Thyroid gland (tissue), 4 donors: ENCODE measurements around the gene TMEM81. TPM values are rescaled to one million over a fixed set of nuclear protein-coding genes. Genes with fewer than 3 reads are reported as not detected.

Experiments
- DNase-seq, 2 donors: peaks; one replicate each; pipeline ENCODE4 v3.0.0-alpha.2; 2019
- H3K27ac ChIP-seq, 3 donors: fragments of 200-600 bp; sonication (generic); 1 replicate in 2 of 3; 2 replicates in 1 of 3; pipeline ENCODE4 v1.5.1; 2016 to 2019; ENCODE audit warnings: mild to moderate bottlenecking in 1 of 3, moderate library complexity in 1 of 3
- H3K27me3 ChIP-seq: fragments of 200-600 bp; sonication (generic); one replicate; pipeline ENCODE4 v1.5.1; 2019
- H3K36me3 ChIP-seq, 2 donors: fragments of 200-600 bp; sonication (generic); one replicate each; pipeline ENCODE4 v1.5.1; 2016 to 2019
- H3K4me1 ChIP-seq, 2 donors: fragments of 200-600 bp; sonication (generic); one replicate each; pipeline ENCODE4 v1.5.1; 2017 to 2019
- H3K4me3 ChIP-seq, 3 donors: fragments of 200-600 bp; sonication (generic); replicated peaks in 1 of 3; 1 replicate in 2 of 3; 2 replicates in 1 of 3; pipeline ENCODE4 v1.5.1; 2016; ENCODE audit warnings: mild to moderate bottlenecking in 1 of 3
- H3K9me3 ChIP-seq: fragments of 200-600 bp; sonication (generic); one replicate; pipeline ENCODE4 v1.5.1; 2017
- CTCF ChIP-seq, 6 experiments: fragments of 200-600 bp in 3 of 6; fragments of 450-650 bp in 3 of 6; sonication (generic) in 3 of 6; IDR thresholded peaks; one replicate each; pipeline ENCODE4 v1.5.1; 2016 to 2019; ENCODE audit warnings: antibody characterized with exemption in 6 of 6, mild to moderate bottlenecking in 2 of 6, inconsistent platforms in 1 of 6, moderate library complexity in 1 of 6
- POLR2A ChIP-seq, 2 donors: fragments of 450-650 bp; IDR thresholded peaks; one replicate each; pipeline ENCODE4 v1.6.1; 2017; ENCODE audit warnings: antibody characterized with exemption in 2 of 2, mild to moderate bottlenecking in 2 of 2, moderate library complexity in 1 of 2
- WGBS, 2 donors: methylation state at CpG; one replicate each; pipeline ENCODE4 v1.1.5; 2017; 5-methylcytosine and 5-hydroxymethylcytosine counted together
- intact Hi-C: fragments of 100-400 bp; cut with DNase I; formaldehyde crosslinking; loops from one replicate; pipeline ENCODE4 v1.15.1; 2023
- total RNA-seq, 4 donors: library from RNA; depleted of rRNA; stranded (reverse); fragments of >200 nt; gene quantifications; one replicate each; pipeline ENCODE4 v1.2.3, GENCODE V29; 2016

The TMEM81 gene
- total RNA-seq, 4 donors from 2014 or later = 0.59 to 3.9 (median 1.5) TPM

DNA sequence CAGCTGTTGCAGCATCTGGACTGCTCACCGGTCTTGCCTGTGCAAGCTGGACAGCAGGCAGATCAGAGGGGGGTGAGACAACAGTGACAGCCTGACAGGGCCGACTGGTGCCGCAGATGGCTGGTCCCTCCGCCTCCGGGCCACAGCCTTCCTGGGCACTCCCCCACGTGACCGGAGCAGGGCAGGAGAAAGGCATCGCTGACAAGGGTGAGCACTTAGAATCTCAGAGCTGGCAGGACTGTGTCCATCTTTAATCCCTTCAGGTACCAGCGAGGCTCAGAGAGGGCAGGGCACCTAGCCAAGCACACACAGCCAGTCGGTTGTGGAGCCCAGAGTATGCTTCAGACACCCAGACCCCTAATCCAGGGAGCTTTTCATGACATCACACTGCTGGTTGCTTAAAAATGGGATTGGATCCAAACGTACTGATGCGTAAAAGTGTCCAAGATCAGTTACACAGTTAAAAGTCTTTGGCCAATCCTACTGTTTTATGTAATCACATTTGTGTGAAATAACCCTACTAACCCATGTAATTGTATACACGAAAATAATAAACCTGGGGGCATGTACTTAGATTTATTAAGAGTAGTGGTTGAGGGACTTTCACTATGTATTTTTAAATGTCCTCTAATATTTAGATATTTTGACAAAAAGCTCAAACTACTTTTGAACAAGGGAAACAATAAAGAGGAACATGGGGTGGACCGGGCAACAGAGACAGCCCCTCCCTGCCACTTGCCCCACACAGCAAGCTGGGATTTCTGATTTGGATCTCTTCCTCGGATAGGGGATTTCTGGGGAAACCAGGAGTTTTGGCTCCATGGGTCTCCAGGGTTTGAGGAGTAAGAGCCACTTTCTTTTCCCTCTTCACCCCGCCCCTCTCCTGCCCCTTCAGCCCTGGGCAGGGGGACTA lies 42.0 kb downstream of the TMEM81 start:
- H3K27me3 ChIP-seq = no peaks in the 10 kb centered on the region
- 66 to 67% methylated on average over 16 of the region's 16 CpGs for WGBS, 2 donors
- H3K4me3 ChIP-seq = no peak overlapping the region

DNA sequence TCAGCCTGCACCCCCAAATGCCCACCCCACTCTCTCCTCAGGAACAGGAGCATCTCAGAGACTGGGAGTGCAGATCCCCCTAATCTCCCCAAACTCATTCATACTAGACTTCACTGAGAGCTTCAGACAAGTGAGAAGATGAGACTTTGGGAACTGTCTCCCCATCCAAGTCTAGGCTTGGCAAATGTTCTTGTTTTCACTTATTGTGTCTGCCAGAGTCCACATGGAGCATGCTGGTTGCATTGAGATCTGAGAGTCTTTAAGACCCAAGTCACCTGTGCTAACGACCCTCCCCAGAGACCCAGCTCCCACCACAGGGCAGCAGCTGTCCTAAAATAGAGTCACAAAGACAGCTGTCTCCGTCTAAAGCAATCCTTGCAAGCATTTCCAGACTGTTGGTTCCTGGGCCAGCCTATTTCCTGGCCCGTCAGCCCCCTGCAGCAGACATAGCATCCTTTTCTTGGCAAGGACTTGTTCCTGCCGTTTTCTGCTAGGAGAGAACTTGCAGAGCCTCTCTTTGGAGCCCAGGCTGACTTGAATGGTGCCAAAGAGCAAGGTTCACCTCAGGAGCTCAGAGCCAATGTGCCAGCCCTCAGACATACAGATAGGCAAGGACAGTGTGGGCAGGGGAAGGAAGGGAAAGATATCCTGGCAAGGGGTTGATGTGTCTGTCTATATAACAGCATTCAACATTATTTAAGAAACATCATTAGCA lies 43.1 kb downstream of the TMEM81 start:
- WGBS, 2 donors = 43 to 48% methylated on average over 4 of the region's 4 CpGs
- TF ChIP-seq CTCF (IDR thresholded peaks at IDR 0.05) (no peak), POLR2A (IDR thresholded peaks at IDR 0.05) (no peak)
- Histone ChIP-seq H3K9me3 (no peaks in the 10 kb centered on the region), H3K4me1 (no peaks in the 10 kb centered on the region), H3K36me3 (no peaks in the 10 kb centered on the region), H3K27ac (no peak overlapping the region), H3K4me3 (no peak overlapping the region), H3K27me3 (no peaks in the 10 kb centered on the region)
- DNase-seq = no peak
- intact Hi-C loops = no loop called here

More for the DNA sequence above, 42.0 kb downstream of the TMEM81 start:
- Histone ChIP-seq H3K9me3 (no peaks in the 10 kb centered on the region), H3K27ac (no peak overlapping the region), H3K36me3 (no peaks in the 10 kb centered on the region), H3K4me1 (no peaks in the 10 kb centered on the region)
- no peak for TF ChIP-seq CTCF (IDR thresholded peaks at IDR 0.05)
- TF ChIP-seq POLR2A (IDR thresholded peaks at IDR 0.05) = no peak
- no peak for DNase-seq
- intact Hi-C loops = no loop called here

DNA sequence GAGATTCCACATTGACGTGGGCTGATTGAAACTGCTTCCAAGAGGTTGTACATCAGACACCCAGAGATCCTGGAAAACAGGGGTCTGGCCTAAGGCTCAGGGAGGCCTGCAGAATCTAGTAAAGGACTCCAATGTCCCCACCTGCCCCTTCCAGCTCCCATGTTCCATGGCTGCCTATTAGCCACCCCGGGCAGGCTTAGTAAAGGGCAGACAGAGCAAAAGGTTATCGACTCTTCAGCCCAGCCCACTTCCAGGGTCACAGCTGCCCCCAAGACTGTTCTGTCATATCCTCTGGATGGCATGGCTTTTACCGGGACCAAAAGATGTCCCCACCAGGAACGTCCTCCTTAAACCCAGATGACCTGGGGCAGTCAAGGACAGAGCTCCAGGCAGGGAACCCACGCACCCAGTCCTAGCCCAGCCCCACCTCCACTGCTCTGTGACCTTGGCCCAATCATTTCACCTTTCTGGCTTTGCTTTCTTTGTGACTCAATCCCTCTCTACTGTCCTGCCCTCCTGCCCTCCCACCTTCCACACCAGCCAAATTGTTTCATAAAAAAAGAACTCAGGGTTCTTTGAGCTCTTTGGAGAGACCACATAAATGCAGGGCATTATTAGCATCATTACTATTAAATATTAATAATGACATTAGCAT lies 46.0 kb downstream of the TMEM81 start:
- no peak for DNase-seq
- Histone ChIP-seq H3K4me1 (no peaks in the 10 kb centered on the region), H3K4me3 (no peak overlapping the region), H3K27ac (no peak overlapping the region), H3K36me3 (no peaks in the 10 kb centered on the region), H3K9me3 (no peaks in the 10 kb centered on the region), H3K27me3 (no peaks in the 10 kb centered on the region)
- TF ChIP-seq POLR2A (IDR thresholded peaks at IDR 0.05) (no peak), CTCF (IDR thresholded peaks at IDR 0.05) (no peak)
- 86 to 93% methylated on average over 4 to 6 of the region's 6 CpGs for WGBS, 2 donors
- intact Hi-C loops = no loop called here

DNA sequence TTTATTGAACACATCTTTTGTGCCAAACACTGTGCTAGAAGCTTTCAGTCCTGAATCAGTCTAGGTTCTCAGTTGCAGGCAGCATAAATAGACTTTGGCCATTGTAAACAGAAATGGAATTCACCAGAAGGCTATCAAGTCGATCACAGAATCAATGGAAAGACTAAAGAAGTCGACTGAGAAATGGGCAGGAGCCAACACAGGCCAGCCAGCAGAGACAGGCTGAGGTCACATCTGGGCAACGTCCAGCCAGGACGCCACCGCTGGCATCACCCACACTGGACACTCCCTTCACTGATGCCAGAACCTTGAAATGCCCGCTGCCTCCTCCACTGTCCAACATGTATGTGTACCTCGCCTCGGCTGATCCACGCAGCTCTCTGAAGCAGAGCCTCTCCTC lies 46.7 kb downstream of the TMEM81 start:
- no peaks in the 10 kb centered on the region for H3K4me1 ChIP-seq
- no peaks in the 10 kb centered on the region for H3K9me3 ChIP-seq
- intact Hi-C loops = no loop called here
- no peak for DNase-seq
- 88% methylated on average over 9 of the region's 9 CpGs for WGBS, 2 donors
- no peak overlapping the region for H3K4me3 ChIP-seq
- no peak for TF ChIP-seq POLR2A (IDR thresholded peaks at IDR 0.05)
- no peak for TF ChIP-seq CTCF (IDR thresholded peaks at IDR 0.05)
- H3K36me3 ChIP-seq = no peaks in the 10 kb centered on the region
- H3K27me3 ChIP-seq = no peaks in the 10 kb centered on the region
- H3K27ac ChIP-seq = no peak overlapping the region

Other genes with a start within 250 kb of the TMEM81 start
- 1 to 10 TPM; 3.6 to 9.4 (median 3.9) TPM for gene NFASC, start 213.6 kb downstream of the TMEM81 start, total RNA-seq
- under 1 TPM in 3 of 4 donors, not detected in 1; 0.20 to 0.45 (median 0.27) TPM for gene CNTN2, start 41.2 kb downstream of the TMEM81 start, total RNA-seq
- gene RBBP5, start 37.5 kb upstream of the TMEM81 start, total RNA-seq = 10 to 100 TPM; 19.4 to 86.5 (median 41.6) TPM
- 10 to 100 TPM; 12.9 to 21.1 (median 17.5) TPM for gene DSTYK, start 127.2 kb upstream of the TMEM81 start, total RNA-seq
- gene TMCC2, start 143.5 kb upstream of the TMEM81 start, total RNA-seq = 1 to 10 TPM; 2.3 to 3.6 (median 3.1) TPM
- 10 to 100 TPM; 16.8 to 41.0 (median 26.8) TPM for gene NUAK2, start 237.3 kb upstream of the TMEM81 start, total RNA-seq